NCI-H2171 (cell line): ENCODE measurements around the gene CMIP.

Source experiments
- DNase-seq: peaks from one replicate; lab custom pipeline; 2025; lab: John Stamatoyannopoulos, UW

Gene CMIP

GRCh38 chr16:81624403-81624759 lies 179.8 kb downstream of the CMIP start:
- no peak for DNase-seq

GRCh38 chr16:81624760-81625543 lies 180.3 kb downstream of the CMIP start:
- DNase-seq, result no peak

DNA sequence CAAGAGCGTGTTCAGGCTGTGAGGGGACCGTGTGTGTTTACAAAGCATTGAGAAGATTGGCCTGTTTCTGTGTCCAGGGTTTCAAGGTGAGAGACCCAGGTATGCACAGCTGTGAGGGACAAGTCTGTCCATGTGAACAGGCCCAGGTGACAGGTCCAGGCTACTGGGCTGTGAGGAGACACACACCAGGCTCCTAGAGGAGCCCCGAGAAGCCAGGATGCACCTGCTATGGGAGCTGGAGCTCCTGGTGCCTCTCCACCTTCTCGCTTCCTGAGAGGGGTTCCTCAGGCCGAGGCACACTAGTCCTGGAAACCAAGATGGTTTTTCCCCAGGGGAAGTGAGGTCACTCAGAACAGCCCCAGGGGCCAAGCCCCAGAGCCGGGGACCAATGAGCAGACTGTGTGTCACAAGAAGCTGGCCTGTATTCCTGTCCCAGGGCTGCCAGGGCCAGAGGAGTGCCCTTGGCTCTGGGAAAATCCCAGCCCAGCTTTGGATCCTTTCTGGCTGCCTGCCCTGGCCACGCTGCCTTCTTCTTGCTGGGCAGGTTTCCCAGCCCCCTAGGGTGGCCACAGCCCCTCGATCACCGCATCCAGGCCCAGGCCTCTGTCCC lies 181.0 kb downstream of the CMIP start:
- no peak for DNase-seq

DNA sequence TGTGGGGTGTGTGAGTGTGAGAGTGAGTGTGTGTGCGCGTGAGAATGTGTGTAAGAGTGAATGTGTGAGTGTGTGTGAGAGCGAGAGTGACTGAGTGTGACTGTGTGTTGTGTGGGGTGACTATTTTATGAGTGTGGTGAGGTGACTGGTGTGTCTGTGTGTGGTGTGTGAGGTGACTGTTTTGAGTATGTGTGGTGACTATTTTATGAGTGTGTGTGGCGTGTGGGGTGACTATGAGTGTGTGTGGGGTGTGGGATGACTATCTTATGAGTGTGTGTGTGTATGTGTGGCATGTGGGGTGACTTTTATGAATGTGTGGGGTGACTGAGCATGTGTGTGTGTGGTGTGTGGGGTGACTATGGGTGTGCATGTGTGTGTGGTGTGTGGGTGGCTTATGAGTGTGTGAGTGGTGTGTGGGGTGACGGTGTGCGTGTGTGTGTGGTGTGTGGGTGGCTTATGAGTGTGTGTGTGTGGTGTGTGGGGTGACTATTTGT lies 181.6 kb downstream of the CMIP start:
- DNase-seq, result no peak

DNA sequence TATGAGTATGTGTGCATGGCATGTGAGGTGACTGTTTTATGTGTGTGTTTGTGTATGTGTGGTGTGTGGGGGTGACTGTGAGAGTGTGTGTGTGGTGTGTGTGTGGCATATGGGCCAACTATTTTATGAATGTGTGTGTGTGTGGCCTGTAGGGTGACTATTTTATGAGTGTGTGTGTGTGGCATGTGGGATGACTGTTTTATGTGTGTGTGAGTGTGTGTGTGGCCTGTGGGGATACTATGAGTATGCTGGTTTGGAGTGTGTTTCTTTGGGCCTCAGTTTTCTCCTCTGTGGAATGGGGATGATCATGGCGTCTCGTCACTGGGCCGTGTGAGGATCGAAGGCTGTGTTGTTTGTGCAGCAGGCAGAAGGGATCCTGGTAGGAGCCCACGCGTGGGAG lies 182.4 kb downstream of the CMIP start:
- DNase-seq, result no peak

GRCh38 chr16:81627729-81628244 lies 183.2 kb downstream of the CMIP start:
- DNase-seq, result no peak

GRCh38 chr16:81629034-81629802 lies 184.6 kb downstream of the CMIP start:
- DNase-seq, result no peak

- DNase-seq, result no peak
Observed at GRCh38 chr16:81629896-81630634, 185.5 kb downstream of the CMIP start.

GRCh38 chr16:81630635-81631031 lies 186.0 kb downstream of the CMIP start:
- DNase-seq, result peak; percentile 70

GRCh38 chr16:81632392-81633146 lies 188.0 kb downstream of the CMIP start:
- no peak for DNase-seq

GRCh38 chr16:81633147-81633619 lies 188.6 kb downstream of the CMIP start:
- no peak for DNase-seq

- no peak for DNase-seq
Observed at GRCh38 chr16:81633680-81634379, 189.2 kb downstream of the CMIP start.

DNA sequence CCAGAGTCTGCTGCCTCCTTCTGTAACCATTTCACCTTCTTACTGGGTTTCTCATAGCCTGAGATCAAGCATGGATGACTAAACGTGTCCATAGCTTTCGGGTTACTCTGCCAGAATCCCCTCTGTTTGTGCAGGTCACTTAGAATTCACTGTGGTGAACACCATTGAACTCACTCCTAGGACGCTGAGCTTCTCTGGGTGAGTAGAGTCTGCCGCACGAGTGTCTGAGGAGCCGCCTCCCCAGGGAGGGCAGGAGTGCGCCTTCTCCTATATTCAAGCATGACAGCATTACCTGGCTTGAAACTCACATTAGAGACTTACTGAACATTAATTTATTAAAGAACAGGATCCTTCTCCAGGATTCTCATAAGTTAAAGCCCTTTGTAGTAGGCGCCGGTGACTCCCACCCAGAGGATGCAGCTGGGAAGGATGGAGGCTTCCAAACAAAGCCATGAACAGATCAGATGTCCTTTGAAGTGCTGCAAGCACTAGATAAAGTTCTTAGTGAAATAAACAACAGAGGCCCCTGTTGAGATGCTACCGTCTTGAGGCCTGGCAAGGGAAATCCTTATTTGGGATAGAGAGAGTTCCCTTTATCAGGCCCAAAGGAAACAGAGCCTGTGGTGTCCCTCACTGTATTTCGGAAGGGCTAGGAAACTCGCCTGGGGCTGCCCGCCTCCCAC lies 189.9 kb downstream of the CMIP start:
- no peak for DNase-seq

DNA sequence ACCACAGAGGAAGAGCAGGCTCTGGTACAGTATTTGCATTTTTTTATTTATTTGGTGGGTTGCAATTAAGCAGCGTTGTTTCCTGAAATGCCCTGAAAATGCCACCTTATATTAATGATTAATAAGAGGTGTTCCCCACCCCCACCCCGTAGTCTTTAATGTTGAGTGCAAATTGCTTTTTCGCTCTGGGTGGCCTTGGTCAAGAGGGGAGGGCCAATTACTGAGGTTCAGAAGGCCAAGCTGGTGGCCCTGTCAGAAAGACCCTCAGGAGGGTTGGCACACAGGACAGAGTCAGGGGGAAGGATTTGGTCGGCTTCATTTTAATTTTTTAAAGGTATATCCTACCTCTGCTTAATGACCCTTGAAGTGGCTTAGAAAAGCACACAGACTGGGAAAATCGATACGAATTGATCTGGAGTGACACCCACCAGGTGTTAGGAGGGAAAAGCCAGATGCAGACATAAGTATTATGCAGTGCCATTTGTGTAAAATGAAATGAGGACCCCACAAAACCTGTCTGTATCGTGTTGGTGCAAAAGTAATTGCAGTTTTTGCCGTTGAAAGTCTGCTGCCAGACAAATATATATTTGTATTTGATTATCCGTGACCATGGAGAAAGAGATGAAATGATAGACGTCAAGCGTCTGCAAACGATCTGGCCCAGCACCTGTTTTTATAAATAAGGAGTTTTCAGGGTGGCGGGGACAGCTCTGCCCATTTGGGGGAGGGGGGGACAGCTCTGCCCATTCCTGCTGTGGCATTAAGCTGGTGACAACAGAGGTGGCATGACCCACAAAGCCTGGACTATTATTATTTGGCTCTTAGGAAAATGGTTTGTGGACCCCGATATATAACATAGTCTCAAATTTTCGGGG lies 190.7 kb downstream of the CMIP start:
- no peak for DNase-seq

- DNase-seq, result no peak
Observed at GRCh38 chr16:81636298-81636993, 191.8 kb downstream of the CMIP start.

- DNase-seq, result no peak
Observed at GRCh38 chr16:81637336-81638235, 193.0 kb downstream of the CMIP start.

- DNase-seq, result no peak
Observed at GRCh38 chr16:81638286-81638945, 193.8 kb downstream of the CMIP start.
